HG02763 (cell line): Measurements from ENCODE around the gene DEFB131B.
"Not testable (repeated sequence)": the region's sequence is repeated elsewhere in the genome, so short reads cannot be mapped to it uniquely, and the experiment has no call there.

ENCODE experiments used
- ATAC-seq: cut with Tn5 transposase; IDR thresholded peaks from one replicate; pipeline ENCODE4 v1.9.1; 2021; ENCODE audit warnings: mild to moderate bottlenecking, moderate library complexity; ENCODE audit not compliant: unreplicated experiment

The DEFB131B gene, protein sequence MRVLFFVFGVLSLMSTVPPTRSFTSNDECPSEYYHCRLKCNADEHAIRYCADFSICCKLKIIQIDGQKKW

DNA sequence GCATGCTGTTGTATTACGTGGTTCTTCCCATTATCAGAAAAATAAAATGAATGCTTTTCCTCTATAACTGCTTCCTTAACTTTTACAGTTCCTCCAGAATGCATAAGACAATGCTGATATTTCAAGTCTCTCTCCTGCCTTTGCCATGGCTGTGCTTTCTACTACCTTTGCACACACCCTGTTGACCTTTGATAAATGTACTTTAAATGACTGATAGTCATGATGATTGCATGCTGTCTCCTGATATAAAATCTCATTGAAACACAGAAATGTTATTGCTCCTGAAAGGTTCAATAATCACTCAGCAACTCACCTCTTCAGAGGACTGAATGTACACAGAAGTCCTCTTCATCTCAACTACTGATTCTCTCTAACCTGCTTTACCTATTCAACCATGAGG, at the start of gene DEFB131B:
DEFB131B (plus strand) TSS at position 395 of the 400 bp plus-strand sequence; CDS start at position 395, 0 bp downstream.
- ATAC-seq: not testable (repeated sequence)

DNA sequence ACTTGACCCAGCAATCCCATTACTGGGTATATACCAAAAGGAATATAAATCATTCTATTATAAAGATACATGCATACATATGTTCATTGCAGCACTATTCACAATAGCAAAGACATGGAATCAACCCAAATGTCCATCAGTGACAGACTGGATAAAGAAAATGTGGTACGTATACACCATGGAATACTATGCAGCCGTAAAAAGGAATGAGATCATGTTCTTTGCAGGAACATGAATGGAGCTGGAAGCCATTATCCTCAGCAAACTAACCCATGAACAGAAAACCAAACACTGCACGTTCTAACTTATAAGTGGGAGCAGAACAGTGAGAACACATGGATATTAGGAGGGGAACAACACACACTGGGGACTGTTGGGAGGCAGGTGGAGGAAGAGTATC, 49.0 kb upstream of the DEFB131B start:
- not testable (repeated sequence) for ATAC-seq

DNA sequence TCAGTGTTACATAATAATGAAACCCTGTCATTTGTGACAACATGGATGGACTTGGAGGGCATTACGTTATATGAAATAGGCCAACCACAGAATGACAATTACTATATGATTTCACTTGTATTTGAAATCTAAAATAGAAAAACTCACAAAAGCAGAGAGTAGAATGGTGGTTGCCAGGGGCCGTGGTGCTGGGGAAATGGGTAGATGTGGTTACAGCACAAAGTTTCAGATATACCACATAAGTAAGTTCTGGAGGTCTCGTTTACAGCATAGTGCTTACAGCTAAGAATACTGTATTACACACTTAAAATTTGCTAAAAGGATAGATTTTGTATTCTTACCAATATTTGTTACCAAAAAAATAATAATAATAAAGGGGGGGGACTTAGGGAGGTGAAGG, 48.6 kb upstream of the DEFB131B start:
- ATAC-seq: not testable (repeated sequence)

DNA sequence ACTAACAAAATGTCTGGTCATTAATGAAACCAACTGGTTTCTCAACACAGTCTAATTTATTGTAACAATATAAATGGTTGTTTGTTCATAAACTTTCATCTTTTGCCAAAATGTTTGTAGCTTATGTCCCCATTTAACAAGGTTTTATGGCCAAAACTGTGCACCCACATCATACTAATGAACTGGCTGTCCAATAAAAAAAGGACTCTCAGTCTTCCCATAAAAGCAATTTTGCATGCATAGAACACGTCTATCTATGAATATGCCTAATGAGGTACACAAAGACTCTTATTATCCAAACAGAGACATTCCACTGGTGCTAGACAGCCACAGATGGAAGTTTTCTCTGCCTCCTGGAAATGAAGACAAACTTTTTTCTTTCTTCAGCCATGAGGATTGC, 45.4 kb upstream of the DEFB131B start, which contains the start of gene DEFB108B:
DEFB108B (plus strand) TSS at position 390 of the 400 bp plus-strand sequence; CDS start at position 390, 0 bp downstream.
- not testable (repeated sequence) for ATAC-seq

DNA sequence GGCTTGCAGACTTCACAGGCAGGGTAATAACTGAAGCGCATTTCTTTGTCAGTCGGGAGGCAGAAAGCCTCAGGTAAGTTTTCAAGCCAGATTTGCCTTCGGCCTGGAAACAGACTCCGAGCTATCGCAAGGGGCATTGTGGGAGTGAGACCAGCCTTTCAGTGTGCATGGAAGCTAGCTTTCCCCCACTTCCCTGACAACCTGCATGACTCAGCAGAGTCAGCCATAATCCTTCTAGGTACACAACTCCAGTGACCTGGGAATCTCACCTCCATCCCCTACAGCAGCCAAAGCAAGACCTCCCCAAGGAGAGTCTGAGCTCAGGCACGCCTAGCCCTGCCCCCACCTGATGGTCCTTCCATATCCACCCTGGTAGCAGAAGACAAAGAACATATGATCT, 35.5 kb upstream of the DEFB131B start:
- not testable (repeated sequence) for ATAC-seq

DNA sequence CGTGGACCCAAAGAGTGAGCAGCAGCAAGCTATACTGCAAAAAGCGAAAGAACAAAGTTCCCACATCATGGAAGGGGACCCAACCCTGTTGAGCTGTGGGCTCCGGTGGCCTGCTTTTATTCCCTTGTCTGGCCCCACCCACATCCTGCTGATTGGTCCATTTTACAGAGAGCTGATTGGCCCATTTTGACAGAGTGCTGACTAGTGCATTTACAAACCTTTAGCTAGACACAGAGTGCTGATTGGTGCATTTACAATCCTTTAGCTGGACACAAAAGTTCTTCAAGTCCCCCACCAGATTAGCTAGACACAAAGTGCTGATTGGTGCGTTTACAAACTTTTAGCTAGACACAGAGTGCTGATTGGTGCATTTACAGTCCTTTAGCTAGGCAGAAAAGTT, 34.9 kb upstream of the DEFB131B start:
- ATAC-seq: not testable (repeated sequence)

DNA sequence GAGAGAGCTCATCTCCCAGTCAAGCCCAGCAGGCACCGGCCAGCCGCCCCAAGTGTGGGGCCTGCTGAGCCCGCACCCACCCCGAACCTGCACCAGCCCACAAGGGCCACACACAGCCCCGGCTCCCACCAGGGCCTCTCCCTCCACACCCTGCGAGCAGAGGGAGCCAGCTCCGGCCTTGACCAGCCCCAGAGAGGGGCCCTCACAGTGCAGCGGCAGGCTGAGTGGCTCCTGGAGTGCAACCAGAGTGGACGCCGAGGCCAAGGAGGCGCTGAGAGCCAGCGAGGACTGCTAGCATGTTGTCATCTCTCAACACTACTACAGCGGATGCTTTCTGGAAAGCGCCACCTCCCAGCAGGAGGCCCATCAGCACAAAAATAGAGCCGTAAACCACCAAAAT, 34.4 kb upstream of the DEFB131B start:
- ATAC-seq: no peak

DNA sequence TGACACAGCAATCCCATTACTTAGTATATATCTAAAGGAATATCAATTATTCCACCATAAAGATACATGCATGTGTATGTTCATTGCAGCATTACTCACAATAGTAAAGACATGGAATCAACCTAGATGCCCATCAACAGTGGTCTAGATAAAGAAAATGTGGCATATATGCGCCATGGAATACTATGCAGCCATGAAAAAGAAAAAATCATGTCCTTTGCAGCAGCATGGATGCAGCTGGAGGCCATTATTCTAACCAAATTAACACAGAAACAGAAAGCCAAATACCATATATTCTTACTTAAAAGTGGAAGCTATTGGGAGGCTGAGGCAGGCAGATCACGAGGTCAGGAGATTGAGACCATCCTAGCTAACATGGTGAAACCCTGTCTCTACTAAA, 24.4 kb upstream of the DEFB131B start:
- ATAC-seq: not testable (repeated sequence)

DNA sequence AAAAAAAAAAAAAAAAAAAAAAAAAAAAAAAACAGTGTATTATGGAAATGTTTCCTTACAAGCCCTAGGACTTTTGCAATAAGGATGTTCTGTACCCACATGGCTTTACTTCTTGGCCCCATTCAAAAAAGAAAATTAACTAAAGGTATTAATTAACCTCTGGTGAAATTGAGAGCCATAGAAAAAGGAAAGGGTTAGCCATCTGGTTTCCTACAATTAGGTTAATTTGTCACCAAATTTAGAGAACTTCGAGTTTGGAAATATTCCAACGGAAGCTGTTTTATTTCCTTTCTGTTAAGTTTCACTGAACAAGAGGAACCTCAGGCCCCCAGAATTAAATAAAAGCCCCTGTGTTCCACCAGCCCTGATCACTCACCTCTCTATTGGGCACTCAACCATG, 22.4 kb upstream of the DEFB131B start:
- ATAC-seq: not testable (repeated sequence)

DNA sequence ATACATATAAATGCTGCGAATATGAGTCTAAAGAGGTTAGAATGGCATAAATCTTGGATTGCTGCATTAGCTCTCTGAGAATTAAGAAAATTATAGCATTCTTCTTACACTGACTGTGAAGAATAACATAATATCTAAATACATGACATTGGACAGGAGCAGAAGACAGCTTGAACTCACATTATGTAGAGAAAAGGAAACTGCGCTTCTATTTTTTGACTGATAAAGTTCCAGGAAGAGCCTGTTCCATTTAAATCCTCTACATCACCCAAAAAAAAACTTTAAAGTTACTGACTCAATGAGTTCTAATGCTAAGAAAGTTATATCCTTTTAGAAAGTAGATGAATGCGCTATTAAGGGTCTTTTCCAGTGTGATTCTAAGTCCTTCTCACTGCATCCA, 17.4 kb upstream of the DEFB131B start:
- not testable (repeated sequence) for ATAC-seq

DNA sequence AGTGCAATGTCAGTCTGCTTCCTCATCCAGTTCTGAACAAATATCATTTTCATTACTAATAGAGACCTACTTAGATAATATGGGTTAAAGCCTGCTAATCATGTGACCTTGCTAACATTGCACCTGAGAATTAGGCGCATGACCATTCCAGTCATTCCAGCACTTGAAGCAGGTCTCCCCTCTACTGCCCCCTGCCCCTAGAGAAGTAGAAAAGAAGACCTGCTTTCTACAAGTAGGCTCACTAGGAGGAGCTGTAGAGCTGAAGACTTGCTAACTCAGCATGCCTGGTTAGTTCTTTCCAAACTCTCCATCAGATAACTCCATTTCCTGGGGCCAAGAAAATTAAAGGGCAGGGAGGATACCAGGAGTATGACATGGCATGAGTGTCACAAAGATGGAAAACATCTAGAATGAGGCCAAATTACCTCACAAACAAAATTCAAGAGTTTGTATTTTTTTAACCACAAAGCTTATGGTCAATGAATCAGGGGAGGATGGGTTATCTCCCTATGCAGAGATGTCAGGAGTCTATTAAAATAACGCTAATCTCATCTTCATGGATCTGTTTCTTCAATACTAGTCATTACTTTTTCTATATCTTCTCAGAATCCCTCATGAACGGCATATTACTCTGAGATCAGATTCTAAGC, 14.2 kb upstream of the DEFB131B start:
- ATAC-seq: not testable (repeated sequence)

DNA sequence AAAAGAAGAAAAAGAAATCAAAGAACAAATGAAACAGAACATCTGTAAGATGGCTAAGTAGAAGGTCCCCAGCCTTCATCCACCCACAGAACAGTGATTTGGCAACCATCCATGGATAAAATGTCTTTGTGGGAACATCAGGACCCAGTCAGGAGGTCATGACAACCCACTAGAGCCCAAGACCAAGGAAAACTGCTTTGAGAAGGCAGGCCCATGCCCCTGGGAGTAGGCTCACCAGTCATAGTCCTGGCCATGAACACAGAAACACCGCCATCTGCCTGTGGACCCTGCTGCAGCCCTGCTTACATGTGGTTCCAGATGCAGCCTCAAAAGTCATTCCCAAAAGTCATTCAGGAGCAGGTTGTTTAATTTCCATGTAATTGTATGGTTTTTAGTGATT, 11.0 kb upstream of the DEFB131B start:
- ATAC-seq: not testable (repeated sequence)

DNA sequence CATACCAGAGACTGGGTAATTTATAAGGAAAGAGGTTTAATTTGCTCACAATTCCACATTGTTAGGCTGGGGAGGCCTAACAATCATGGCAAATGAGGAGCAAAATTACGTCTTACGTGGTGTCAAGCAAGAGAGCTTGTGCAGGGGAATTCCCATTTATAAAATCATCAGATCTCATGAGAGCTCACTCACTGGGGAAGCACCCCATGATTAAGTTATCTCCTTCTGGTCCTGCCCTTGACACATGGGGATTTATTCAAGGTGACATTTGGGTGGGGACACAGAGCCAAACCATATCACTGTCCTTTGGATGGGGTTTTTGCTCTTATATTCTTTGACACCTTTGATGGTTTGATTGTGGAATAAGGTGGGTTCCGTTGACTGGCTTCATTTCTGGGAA, 8.3 kb upstream of the DEFB131B start:
- not testable (repeated sequence) for ATAC-seq

DNA sequence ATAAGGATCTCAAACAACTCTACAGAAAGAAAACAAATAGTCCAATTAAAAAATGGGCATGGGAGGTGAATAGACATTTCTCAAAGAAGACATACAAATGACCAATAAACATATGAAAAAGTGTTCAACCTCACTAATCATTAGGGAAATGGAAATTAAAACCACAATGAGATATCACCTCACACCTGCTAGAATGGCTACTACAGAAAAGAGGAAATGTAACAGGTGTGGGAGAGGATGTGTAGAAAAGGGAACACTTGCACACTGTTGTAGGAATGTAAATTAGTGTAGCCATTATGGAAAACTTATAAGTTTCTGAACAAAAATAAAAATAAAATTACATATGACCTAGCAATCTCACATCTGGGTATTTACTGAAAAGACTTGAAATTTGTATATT, 7.6 kb upstream of the DEFB131B start:
- ATAC-seq: not testable (repeated sequence)

DNA sequence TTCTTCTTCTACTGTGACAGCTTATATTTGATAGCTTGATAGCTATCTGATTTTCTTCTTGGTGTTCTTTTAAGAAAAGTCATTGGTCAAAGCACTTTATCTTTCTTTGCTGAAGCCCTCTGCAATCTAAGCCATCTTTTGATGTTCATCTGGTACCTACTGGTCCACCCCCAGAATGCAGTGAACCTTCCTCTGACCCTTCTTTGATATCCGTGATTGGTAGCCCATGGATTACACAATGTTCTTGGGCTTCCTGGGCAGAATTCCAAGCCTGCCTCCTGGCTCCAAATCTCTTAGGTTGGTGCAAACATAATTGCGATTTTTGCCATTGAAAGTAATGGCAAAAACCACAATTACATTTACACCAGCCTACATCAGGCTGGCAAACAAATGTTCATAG, 2.0 kb upstream of the DEFB131B start:
- not testable (repeated sequence) for ATAC-seq

DNA sequence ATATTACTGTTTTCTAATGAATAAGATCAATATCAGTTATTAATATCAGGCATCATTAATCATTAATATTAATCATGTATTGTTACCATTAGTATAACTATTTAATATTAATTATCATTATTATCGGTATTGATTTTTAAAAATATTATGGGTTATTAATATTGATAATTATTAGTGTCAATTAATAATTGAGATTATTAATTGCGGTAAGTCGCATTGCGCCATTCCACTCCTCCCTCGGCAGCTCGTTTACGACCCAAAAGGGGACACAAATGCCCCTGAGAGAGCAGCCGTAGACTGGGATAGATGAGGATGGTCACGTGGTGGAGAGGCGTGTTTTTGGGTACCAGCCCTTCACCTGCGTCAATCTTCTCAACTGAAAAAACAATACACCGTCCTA, 7.6 kb downstream of the DEFB131B start:
- ATAC-seq: not testable (repeated sequence)

DNA sequence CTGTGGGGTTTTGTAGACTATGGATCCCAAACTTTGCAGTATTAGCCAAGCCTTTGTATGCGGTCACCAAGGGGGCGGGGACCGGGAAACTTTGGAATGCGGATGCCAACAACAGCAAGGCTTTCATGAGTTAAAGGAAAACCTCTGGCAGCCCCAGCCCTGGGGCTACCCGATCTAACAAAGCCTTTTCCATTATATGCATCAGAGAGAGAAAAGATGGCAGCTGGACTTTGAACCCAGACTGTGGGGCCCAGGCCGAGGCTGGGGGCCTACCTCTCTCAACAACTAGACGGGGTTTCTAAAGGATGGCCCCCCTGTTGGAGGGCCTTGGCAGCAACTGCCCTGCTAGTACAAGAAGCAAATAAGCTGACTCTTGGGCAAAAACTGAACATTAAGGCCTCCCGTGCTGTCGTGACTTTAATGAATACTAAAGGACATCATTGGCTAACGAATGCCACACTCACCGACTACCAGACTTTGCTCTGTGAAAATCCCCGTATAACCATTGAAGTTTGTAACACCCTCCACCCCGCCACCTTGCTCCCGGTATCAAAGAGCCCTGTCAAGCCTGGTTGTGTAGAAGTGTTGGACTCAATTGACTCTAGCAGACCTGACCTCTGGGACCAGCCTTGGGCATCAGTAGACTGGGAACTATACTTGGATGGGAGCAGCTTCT, 10.2 kb downstream of the DEFB131B start:
- not testable (repeated sequence) for ATAC-seq

DNA sequence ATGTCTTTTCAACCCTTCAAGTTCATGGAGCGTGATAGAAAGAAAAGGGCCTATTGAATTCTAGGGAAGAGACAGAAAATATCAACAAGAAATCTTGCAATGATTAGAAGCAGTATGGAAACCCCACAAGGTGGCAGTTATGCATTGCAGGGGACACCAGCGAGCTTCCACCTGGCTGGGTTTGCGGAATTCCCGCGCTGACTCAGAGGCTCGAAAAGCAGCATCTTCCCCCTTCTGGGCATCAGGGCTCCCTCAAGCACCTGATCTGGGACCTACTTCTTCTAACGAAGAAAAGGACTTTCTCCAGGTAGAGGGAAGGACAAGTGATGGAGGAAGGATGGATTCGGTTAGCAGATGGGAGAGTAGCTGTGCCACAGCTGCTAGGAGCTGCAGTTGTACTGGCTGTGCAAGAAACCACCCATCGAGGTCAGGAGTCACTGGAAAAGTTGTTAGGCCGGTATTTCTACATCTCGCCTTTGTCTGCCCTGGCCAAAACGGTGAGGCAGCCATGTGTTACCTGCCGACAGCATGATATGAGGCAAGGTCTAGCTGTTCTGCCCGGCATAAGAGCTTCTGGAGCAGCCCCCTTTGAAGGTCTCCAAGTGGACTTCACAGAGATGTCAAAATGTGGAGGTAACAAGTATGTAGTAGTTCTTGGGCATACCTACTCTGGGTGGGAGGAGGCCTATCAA, 11.1 kb downstream of the DEFB131B start:
- ATAC-seq: not testable (repeated sequence)

DNA sequence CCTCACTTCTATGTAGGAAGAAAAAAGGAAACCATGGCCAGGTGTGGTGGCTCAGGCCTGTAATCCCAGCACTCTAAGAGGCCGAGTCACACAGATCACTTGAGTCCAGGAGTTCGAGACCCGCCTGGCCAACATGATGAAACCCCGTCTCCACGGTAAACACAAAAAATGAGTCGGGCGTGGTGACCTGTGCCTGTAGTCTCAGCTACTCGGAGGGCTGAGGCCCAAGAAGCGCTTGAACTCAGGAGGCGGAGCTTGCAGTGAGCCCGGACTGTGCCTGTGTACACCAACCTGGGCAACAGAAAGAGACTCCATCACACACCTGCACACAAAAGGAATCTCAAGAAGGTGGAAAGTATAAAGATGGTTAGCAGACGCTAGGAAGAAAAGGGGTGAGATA, 17.7 kb downstream of the DEFB131B start:
- ATAC-seq: no peak

DNA sequence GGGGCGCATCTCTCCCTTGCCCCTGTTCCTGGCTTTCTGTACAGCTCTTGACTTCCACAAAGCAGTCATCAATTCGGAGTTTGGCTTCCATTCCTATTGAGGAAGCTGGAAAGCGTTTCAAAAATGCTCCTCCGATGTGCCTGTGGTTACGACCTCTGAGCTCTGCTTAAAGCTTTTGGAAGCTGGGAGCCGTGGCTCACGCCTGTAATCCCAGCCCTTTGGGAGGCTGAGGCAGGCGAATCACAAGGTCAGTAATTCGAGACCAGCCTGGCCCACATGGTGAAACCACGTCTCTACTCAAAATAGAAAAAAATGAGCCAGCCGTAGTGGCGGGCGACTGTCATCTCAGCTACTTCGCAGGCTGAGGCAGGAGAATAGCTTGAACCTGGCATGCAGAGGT, 22.9 kb downstream of the DEFB131B start:
- not testable (repeated sequence) for ATAC-seq

DNA sequence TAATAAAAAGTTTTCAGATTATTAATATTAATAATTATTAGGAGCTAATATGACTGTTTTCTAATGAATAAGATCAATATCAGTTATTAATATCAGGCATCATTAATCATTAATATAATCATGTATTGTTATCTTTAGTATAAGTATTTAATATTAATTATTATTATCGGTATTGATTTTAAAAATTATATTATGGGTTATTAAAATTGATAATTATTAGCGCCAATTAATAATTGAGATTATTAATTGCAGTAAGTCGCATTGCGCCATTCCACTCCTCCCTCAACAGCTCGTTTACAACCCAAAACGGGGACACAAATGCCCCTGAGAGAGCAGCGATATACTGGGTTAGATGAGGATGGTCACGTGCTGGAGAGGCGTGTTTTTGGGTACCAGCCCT, 30.0 kb downstream of the DEFB131B start:
- no peak for ATAC-seq
